A549 (cell line): ENCODE measurements around the gene ZFYVE28. TPM values are rescaled to one million over a fixed set of nuclear protein-coding genes. Genes with fewer than 3 reads are reported as not detected.

Source experiments
- ATAC-seq, 2 experiments: fragments of 200-7000 bp in 1 of 2; fragments of >200 bp in 1 of 2; cut with Nextera tagmentation in 1 of 2; cut with Tn5 transposase in 1 of 2; 3 replicates each; pipeline versions ENCODE4 v1.8.0 to v1.9.1; 2018 to 2020; ENCODE audit warnings: mild to moderate bottlenecking in 1 of 2, moderate library complexity in 1 of 2
- CTCF ChIA-PET: fragments of 300-600 bp; sonication (Branson Sonifier 250); formaldehyde crosslinking; extraction: SDS; loops from one replicate; lab custom pipeline; 2021; ENCODE audit warnings: antibody characterized with exemption, inconsistent platforms; lab: Yijun Ruan, JAX
- POLR2A ChIA-PET: fragments of 350-600 bp; formaldehyde crosslinking; extraction: SDS; loops from one replicate; lab custom pipeline; 2021; ENCODE audit warnings: antibody characterized with exemption, inconsistent platforms; lab: Yijun Ruan, JAX
- DNase-seq, 2 experiments: peaks; one replicate each; pipeline versions ENCODE4 v3.0.0 to v3.0.0-alpha.2; 2011 to 2016; ENCODE audit warnings: low read depth in 1 of 2, low spot score in 1 of 2
- FAIRE-seq: peaks from 2 replicates; lab custom pipeline; 2011; peaks lifted over from hg19 to GRCh38; lab: Jason Lieb, UNC
- H3K27ac ChIP-seq, 2 experiments: fragments of >200 bp; sonication (Bioruptor Twin); formaldehyde crosslinking; 3 replicates each; pipeline ENCODE4 v1.5.1; 2016 to 2017
- H3K4me1 ChIP-seq: fragments of >200 bp; sonication (Bioruptor Twin); formaldehyde crosslinking; 3 replicates; pipeline ENCODE4 v1.6.1; 2016
- H3K4me2 ChIP-seq: fragments of >200 bp; sonication (Bioruptor Twin); formaldehyde crosslinking; 3 replicates; pipeline ENCODE4 v1.6.1; 2016
- H3K4me3 ChIP-seq: fragments of >200 bp; sonication (Bioruptor Twin); formaldehyde crosslinking; 3 replicates; pipeline ENCODE4 v1.5.1; 2016
- H3K9me3 ChIP-seq: fragments of >200 bp; sonication (Bioruptor Twin); formaldehyde crosslinking; 3 replicates; pipeline ENCODE4 v1.6.1; 2016
- CBX2 ChIP-seq: fragments of 200-600 bp; sonication (generic); IDR thresholded peaks from 2 replicates; pipeline ENCODE4 v1.6.1; 2016; ENCODE audit warnings: low read depth, mild to moderate bottlenecking, borderline replicate concordance
- CHD4 ChIP-seq: fragments of 200-600 bp; sonication (generic); IDR thresholded peaks from 2 replicates; pipeline ENCODE4 v1.6.1; 2016; ENCODE audit warnings: antibody characterized with exemption, mild to moderate bottlenecking, borderline replicate concordance
- EHF ChIP-seq: fragments of 250-450 bp; sonication (Bioruptor Pico); IDR thresholded peaks from 2 replicates; pipeline ENCODE4 v1.5.0; 2020; ENCODE audit warnings: mild to moderate bottlenecking
- EHMT2 ChIP-seq: fragments of 200-600 bp; sonication (generic); IDR thresholded peaks from 2 replicates; pipeline ENCODE4 v1.6.1; 2016; ENCODE audit warnings: antibody characterized with exemption, low read depth, mild to moderate bottlenecking, moderate library complexity
- EP300 ChIP-seq, 2 experiments: fragments of >200 bp; sonication (Bioruptor Twin); formaldehyde crosslinking; IDR thresholded peaks; 2 replicates in 1 of 2; 3 replicates in 1 of 2; pipeline ENCODE4 v1.6.1; 2016 to 2017
- FOSL2 ChIP-seq, 2 experiments: fragments of 450-650 bp in 1 of 2; fragments of >200 bp in 1 of 2; sonication (Bioruptor Twin) in 1 of 2; formaldehyde crosslinking; IDR thresholded peaks; 2 replicates each; pipeline versions ENCODE4 v1.5.0 to v1.6.1; 2016 to 2020; ENCODE audit warnings: mild to moderate bottlenecking in 1 of 2, moderate library complexity in 1 of 2
- HES2 ChIP-seq: fragments of >200 bp; sonication (Bioruptor Twin); formaldehyde crosslinking; IDR thresholded peaks from 2 replicates; pipeline ENCODE4 v1.6.1; 2016
- HOXB13 ChIP-seq: fragments of 250-450 bp; sonication (Bioruptor Pico); IDR thresholded peaks from 2 replicates; pipeline ENCODE4 v1.5.0; 2020; ENCODE audit warnings: low read depth, mild to moderate bottlenecking, moderate library complexity
- JUN ChIP-seq, 2 experiments: fragments of >200 bp; sonication (Bioruptor Twin); formaldehyde crosslinking; IDR thresholded peaks; 2 replicates in 1 of 2; 3 replicates in 1 of 2; pipeline ENCODE4 v1.6.1; 2016 to 2017
- KDM1A ChIP-seq: fragments of 200-600 bp; sonication (generic); IDR thresholded peaks from 2 replicates; pipeline ENCODE4 v1.6.1; 2016; ENCODE audit warnings: low read depth, mild to moderate bottlenecking
- MAFK ChIP-seq: fragments of 450-650 bp; IDR thresholded peaks from 2 replicates; pipeline ENCODE4 v1.6.1; 2014; ENCODE audit not compliant: partially characterized antibody
- MAZ ChIP-seq: fragments of 150-350 bp; IDR thresholded peaks from 2 replicates; pipeline ENCODE4 v1.6.1; 2014; ENCODE audit warnings: antibody characterized with exemption, low read depth, low read length, borderline replicate concordance
- MYC ChIP-seq: IDR thresholded peaks from 2 replicates; pipeline ENCODE4 v1.6.1; 2012; ENCODE audit warnings: mild to moderate bottlenecking, inconsistent platforms, low read length, improper control_type of control experiment, borderline replicate concordance
- NFE2L2 ChIP-seq: fragments of 150-350 bp; conservative IDR thresholded peaks from 2 replicates; pipeline ENCODE4 v1.6.1; 2014; ENCODE audit warnings: low read length
- NPAS2 ChIP-seq: fragments of 250-450 bp; sonication (Bioruptor Pico); IDR thresholded peaks from 2 replicates; pipeline ENCODE4 v1.8.0; 2022; ENCODE audit warnings: mild to moderate bottlenecking, moderate library complexity, borderline replicate concordance
- NR3C1 ChIP-seq: fragments of >200 bp; sonication (Bioruptor Twin); formaldehyde crosslinking; IDR thresholded peaks from 3 replicates; pipeline ENCODE4 v1.6.1; 2017
- PBX3 ChIP-seq: IDR thresholded peaks from 2 replicates; pipeline ENCODE4 v1.6.1; 2012
- PHF8 ChIP-seq: fragments of 200-600 bp; sonication (generic); IDR thresholded peaks from 2 replicates; pipeline ENCODE4 v1.6.1; 2016; ENCODE audit warnings: low read depth, mild to moderate bottlenecking, antibody characterized with exemption, moderate library complexity, borderline replicate concordance
- POLR2AphosphoS2 ChIP-seq: conservative IDR thresholded peaks from 2 replicates; pipeline ENCODE4 v1.6.1; 2012; ENCODE audit warnings: low read length, improper control_type of control experiment, inconsistent platforms
- RAD21 ChIP-seq, 2 experiments: fragments of >200 bp in 1 of 2; sonication (Bioruptor Twin) in 1 of 2; formaldehyde crosslinking in 1 of 2; IDR thresholded peaks in 1 of 2; conservative IDR thresholded peaks in 1 of 2; 2 replicates in 1 of 2; 3 replicates in 1 of 2; pipeline ENCODE4 v1.6.1; 2012 to 2018; ENCODE audit warnings: inconsistent platforms in 1 of 2
- RARB ChIP-seq: fragments of 250-450 bp; sonication (Bioruptor Pico); IDR thresholded peaks from 2 replicates; pipeline ENCODE4 v1.8.0; 2021; ENCODE audit warnings: mild to moderate bottlenecking, moderate library complexity
- RFX5 ChIP-seq: fragments of 450-650 bp; IDR thresholded peaks from 2 replicates; pipeline ENCODE4 v1.7.1; 2014; ENCODE audit warnings: antibody characterized with exemption, mild to moderate bottlenecking, moderate library complexity
- RNF2 ChIP-seq: fragments of 200-600 bp; sonication (generic); IDR thresholded peaks from 2 replicates; pipeline ENCODE4 v1.6.1; 2016; ENCODE audit warnings: low read depth, mild to moderate bottlenecking, antibody characterized with exemption, moderate library complexity, borderline replicate concordance
- SMC3 ChIP-seq: fragments of >200 bp; sonication (Bioruptor Twin); formaldehyde crosslinking; IDR thresholded peaks from 3 replicates; pipeline ENCODE4 v1.6.1; 2018; ENCODE audit warnings: inconsistent platforms
- SREBF2 ChIP-seq: fragments of 450-650 bp; IDR thresholded peaks from 2 replicates; pipeline ENCODE4 v1.6.1; 2014; ENCODE audit warnings: mild to moderate bottlenecking, moderate library complexity
- TP53 ChIP-seq: fragments of 250-450 bp; sonication (Bioruptor Pico); IDR thresholded peaks from 2 replicates; pipeline ENCODE4 v1.5.0; 2021; ENCODE audit warnings: mild to moderate bottlenecking, moderate library complexity
- ZC3H11A ChIP-seq: fragments of 450-650 bp; IDR thresholded peaks from 2 replicates; pipeline ENCODE4 v1.6.1; 2014; ENCODE audit warnings: antibody characterized with exemption, mild to moderate bottlenecking
- WGBS: methylation state at CpG from one replicate; pipeline ENCODE4 v1.1.6; 2017; ENCODE audit errors: missing lambda C conversion rate; 5-methylcytosine and 5-hydroxymethylcytosine counted together
- polyA plus RNA-seq, 4 experiments: library from polyadenylated mRNA; depleted of rRNA in 3 of 4; stranded (reverse); fragments of >200 nt; fragmentation: RNase III in 1 of 4; extraction: RNeasy Plus Mini Kit Qiagen cat#74134 plus additional on column Dnase treatment in 1 of 4; gene quantifications; 2 replicates in 3 of 4; 3 replicates in 1 of 4; pipeline ENCODE4 v1.2.3, GENCODE V29; 2011 to 2017
- TF ChIP-seq, protein P1 (sequence below): fragments of 150-350 bp; IDR thresholded peaks from 2 replicates; pipeline ENCODE4 v1.6.1; 2014; ENCODE audit warnings: low read depth, mild to moderate bottlenecking, low read length

Gene ZFYVE28
- polyA plus RNA-seq, 2 of the 4 experiments (the other 2 are of a cell fraction): 2.1 to 2.3 TPM

DNA sequence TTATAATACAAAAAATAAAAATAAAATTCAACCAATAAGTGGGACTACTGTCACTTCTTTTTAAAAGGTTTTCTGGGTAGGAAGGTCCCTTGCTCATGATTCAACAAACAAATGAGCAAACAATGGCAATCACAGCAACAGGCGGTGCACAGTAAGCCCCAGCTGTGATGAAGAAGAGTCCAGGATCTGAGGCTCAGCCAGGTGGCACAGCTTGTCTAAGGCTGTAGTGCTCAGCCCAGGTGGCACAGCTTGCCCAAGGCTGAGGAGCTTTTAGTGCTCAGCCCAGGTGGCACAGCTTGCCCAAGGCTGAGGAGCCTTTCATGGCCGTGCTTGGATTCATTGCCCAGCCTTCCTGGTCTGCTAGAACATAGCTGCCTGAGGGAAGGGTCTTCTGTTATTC, 75.0 kb downstream of the ZFYVE28 start:
- 85% methylated on average over 2 of the region's 2 CpGs for WGBS

DNA sequence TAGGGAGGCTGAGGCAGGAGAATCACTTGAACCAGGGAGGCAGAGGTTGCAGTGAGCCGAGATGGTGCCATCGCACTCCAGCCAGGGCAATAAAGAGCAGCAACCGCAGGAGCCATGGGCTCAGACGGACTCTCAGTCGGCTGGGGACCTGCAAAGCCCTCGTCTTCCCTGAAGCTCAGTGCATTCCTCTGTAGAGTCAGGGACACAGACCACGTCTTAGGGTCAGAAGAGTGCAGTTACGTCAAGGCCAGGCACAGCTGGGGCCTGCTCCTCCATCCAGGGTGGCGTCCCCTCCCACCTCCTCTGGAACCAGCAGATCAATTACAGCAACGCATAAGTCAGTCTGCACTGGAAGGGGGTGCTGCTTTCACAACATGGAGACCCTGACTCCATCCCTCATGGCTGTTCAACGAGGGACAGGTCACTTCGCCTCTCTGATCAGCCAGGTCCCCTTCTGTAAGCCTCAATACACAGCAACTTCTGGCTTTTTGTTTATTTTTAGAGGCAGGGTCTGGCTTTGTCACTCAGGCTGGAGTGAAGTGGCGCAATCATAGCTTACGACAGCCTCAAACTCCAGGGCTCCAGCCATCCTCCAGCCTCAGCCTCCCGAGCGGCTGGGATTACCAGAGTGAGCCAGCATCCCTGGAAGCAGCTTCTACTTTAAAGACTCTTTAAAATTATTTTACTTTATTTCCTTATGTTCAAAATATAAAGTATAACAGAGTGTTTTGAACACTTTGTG, 76.4 kb downstream of the ZFYVE28 start:
- POLR2A ChIA-PET: no interaction called here
- no peaks in the 10 kb centered on the region for H3K4me1 ChIP-seq
- H3K27ac ChIP-seq: no peak overlapping the region
- FAIRE-seq: no peak
- H3K4me2 ChIP-seq: no peak overlapping the region
- 89% methylated on average over 14 of the region's 16 CpGs for WGBS
- TF ChIP-seq TP53 (no peak), RARB (CRISPR knock-in tag) (no peak), RAD21 (conservative IDR thresholded peaks at IDR 0.05 in 1 of 2, IDR thresholded peaks at IDR 0.05 in 1 of 2) (no peak), PBX3 (no peak), HES2 (no peak), MAZ (no peak), MYC (no peak), EHMT2 (no peak), EP300 (IDR thresholded peaks at IDR 0.05) (no peak), JUN (IDR thresholded peaks at IDR 0.05) (no peak), CBX2 (no peak), POLR2AphosphoS2 (no peak), SREBF2 (no peak), NFE2L2 (no peak), HOXB13 (CRISPR knock-in tag) (no peak), RNF2 (no peak)
- TF ChIP-seq, protein P1, sequence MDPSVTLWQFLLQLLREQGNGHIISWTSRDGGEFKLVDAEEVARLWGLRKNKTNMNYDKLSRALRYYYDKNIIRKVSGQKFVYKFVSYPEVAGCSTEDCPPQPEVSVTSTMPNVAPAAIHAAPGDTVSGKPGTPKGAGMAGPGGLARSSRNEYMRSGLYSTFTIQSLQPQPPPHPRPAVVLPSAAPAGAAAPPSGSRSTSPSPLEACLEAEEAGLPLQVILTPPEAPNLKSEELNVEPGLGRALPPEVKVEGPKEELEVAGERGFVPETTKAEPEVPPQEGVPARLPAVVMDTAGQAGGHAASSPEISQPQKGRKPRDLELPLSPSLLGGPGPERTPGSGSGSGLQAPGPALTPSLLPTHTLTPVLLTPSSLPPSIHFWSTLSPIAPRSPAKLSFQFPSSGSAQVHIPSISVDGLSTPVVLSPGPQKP: no peak
- TF ChIP-seq, all 56 proteins: peak for 0
- no peak for ATAC-seq
- no peaks in the 10 kb centered on the region for H3K9me3 ChIP-seq
- CTCF ChIA-PET: no interaction called here
- no peak for DNase-seq
- H3K4me3 ChIP-seq: no peak overlapping the region

More for the DNA sequence above, 75.0 kb downstream of the ZFYVE28 start:
- Histone ChIP-seq H3K4me3 (no peak overlapping the region), H3K4me1 (no peaks in the 10 kb centered on the region), H3K9me3 (no peaks in the 10 kb centered on the region), H3K27ac (no peak overlapping the region), H3K4me2 (no peak overlapping the region)
- no peak for DNase-seq
- TF ChIP-seq KDM1A (no peak), FOSL2 (IDR thresholded peaks at IDR 0.05) (no peak), FOSL2 (CRISPR knock-in tag; IDR thresholded peaks at IDR 0.05) (no peak), SMC3 (no peak), NPAS2 (CRISPR knock-in tag) (no peak), RFX5 (no peak), RARB (CRISPR knock-in tag) (no peak), MAFK (no peak), CHD4 (no peak), EP300 (IDR thresholded peaks at IDR 0.05) (no peak), PBX3 (no peak), PHF8 (no peak), ZC3H11A (no peak), EHF (CRISPR knock-in tag) (no peak), CBX2 (no peak), NR3C1 (no peak)
- no peak for ATAC-seq
- FAIRE-seq: no peak
- CTCF ChIA-PET: no interaction called here
- POLR2A ChIA-PET: no interaction called here
